Mononuclear cell (primary cell): ENCODE data around the gene ASB17. TPM values are rescaled to one million over a fixed set of nuclear protein-coding genes. Genes with fewer than 3 reads are reported as not detected.
"Not testable (repeated sequence)": the region's sequence is repeated elsewhere in the genome, so short reads cannot be mapped to it uniquely, and the experiment has no call there.

Experiments
- H3K27me3 ChIP-seq: 2 replicates; pipeline ENCODE4 v1.6.0; 2011; ENCODE audit warnings: low read length, control low read depth; ENCODE audit not compliant: insufficient read depth
- H3K4me1 ChIP-seq: 2 replicates; pipeline ENCODE4 v1.5.1; 2011; ENCODE audit warnings: mild to moderate bottlenecking, low read length, control low read depth; ENCODE audit not compliant: insufficient read depth
- H3K4me3 ChIP-seq: 2 replicates; pipeline ENCODE4 v1.5.1; 2011; ENCODE audit warnings: mild to moderate bottlenecking, low read length, moderate library complexity
- H3K9me3 ChIP-seq: 2 replicates; pipeline ENCODE4 v1.5.1; 2011; ENCODE audit warnings: low read depth, mild to moderate bottlenecking, control low read depth, low read length
- total RNA-seq: library from RNA; depleted of rRNA; stranded (reverse); fragments of >200 nt; gene quantifications from one replicate; pipeline ENCODE4 v1.2.3, GENCODE V29; 2012

ASB17 gene, protein sequence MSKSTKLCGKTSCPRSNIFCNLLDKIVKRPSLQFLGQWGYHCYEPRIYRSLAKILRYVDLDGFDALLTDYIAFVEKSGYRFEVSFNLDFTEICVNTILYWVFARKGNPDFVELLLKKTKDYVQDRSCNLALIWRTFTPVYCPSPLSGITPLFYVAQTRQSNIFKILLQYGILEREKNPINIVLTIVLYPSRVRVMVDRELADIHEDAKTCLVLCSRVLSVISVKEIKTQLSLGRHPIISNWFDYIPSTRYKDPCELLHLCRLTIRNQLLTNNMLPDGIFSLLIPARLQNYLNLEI
- total RNA-seq: not detected

GRCh38 chr1:75932304-75932703 is at the start of gene ASB17:
TSS of gene ASB17 (minus strand) at chr1:75932404. CDS start at chr1:75932291, 113 bp downstream.
- no peaks in the 10 kb centered on the region for H3K9me3 ChIP-seq
- no peaks in the 10 kb centered on the region for H3K4me1 ChIP-seq
- no peaks in the 10 kb centered on the region for H3K27me3 ChIP-seq
- H3K4me3 ChIP-seq: no peak within 1 kb of the TSS

- Histone ChIP-seq H3K27me3 (no peaks in the 10 kb centered on the region), H3K9me3 (no peaks in the 10 kb centered on the region), H3K4me1 (no peaks in the 10 kb centered on the region), H3K4me3 (no peak overlapping the region)
Observed at GRCh38 chr1:75980972-75981897, 49.0 kb upstream of the ASB17 start.

DNA sequence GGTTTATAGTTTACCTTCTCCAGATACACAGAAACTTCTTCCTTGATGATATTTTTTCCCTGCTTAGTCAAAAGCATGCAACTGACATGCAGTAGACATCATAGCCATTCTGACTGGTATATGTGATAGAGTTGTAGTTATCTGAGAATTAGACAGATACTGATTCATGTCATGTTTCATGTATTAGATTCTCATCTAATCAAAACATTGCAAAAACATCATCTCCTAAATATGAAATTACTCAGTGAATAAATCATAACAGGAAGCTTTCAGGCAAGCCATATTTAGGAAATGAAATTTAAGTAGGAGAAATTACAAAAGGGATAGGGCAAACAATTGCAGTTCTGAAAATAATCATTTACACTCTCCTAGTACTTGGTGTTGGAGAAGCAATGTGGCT is 38.4 kb upstream of the ASB17 start:
- no peaks in the 10 kb centered on the region for H3K27me3 ChIP-seq
- H3K4me1 ChIP-seq: no peaks in the 10 kb centered on the region
- H3K4me3 ChIP-seq: no peak overlapping the region
- H3K9me3 ChIP-seq: no peaks in the 10 kb centered on the region

DNA sequence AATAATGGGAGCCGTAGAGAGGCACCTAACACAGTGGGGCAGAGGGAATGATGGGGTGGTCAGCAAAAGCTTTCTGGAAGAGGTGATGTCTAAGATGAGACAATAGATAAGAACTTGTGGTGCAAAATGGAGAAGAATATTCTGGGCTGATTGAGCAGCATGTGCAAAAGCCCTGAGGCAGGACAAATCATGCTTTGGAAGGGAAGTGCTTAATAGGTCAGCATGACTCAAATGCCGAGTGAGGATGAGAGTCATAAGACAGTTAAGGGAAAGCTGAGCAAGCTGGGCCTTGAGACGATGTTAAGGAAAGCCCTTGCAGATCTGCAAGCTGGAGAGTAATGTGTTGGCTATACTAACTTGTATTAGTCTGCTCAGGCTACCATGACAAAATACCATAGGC is 37.3 kb upstream of the ASB17 start:
- H3K9me3 ChIP-seq: no peaks in the 10 kb centered on the region
- no peaks in the 10 kb centered on the region for H3K4me1 ChIP-seq
- H3K27me3 ChIP-seq: no peaks in the 10 kb centered on the region
- H3K4me3 ChIP-seq: no peak overlapping the region

DNA sequence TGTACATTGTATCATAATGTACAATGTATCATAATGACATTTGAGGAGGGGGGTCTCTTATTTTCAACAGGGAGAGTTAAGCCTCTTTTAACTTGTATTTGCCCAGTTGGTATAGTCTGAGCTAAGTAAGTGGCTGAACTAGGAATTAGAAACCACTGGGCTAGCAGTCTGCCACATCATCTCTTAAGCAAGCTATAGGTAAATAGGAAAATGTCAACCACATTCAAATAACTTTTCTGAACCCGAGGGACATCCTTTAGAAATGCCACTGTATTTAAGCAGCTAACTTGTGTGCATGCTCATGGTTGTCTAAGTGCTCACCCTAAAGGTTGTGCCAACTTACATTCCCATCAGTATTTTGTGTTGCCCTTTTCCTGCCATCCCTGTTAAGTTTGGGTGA is 35.5 kb upstream of the ASB17 start:
- no peak overlapping the region for H3K4me3 ChIP-seq
- H3K9me3 ChIP-seq: no peaks in the 10 kb centered on the region
- H3K4me1 ChIP-seq: no peaks in the 10 kb centered on the region
- H3K27me3 ChIP-seq: no peaks in the 10 kb centered on the region

GRCh38 chr1:75964760-75965408 is 32.7 kb upstream of the ASB17 start:
- Histone ChIP-seq H3K4me3 (no peak overlapping the region), H3K4me1 (no peaks in the 10 kb centered on the region), H3K27me3 (no peaks in the 10 kb centered on the region), H3K9me3 (peaks cover 3% of the 10 kb centered on the region)

GRCh38 chr1:75964110-75964759 is 32.0 kb upstream of the ASB17 start:
- H3K4me1 ChIP-seq, H3K27me3 ChIP-seq, H3K4me3 ChIP-seq, H3K9me3 ChIP-seq: not testable (repeated sequence)

- Histone ChIP-seq H3K27me3 (no peaks in the 10 kb centered on the region), H3K9me3 (no peaks in the 10 kb centered on the region), H3K4me3 (no peak overlapping the region), H3K4me1 (no peaks in the 10 kb centered on the region)
Observed at GRCh38 chr1:75954586-75954985, 22.4 kb upstream of the ASB17 start.

GRCh38 chr1:75953461-75953860 is 21.3 kb upstream of the ASB17 start:
- H3K4me1 ChIP-seq: no peaks in the 10 kb centered on the region
- no peak overlapping the region for H3K4me3 ChIP-seq
- H3K9me3 ChIP-seq: no peaks in the 10 kb centered on the region
- no peaks in the 10 kb centered on the region for H3K27me3 ChIP-seq

- H3K4me1 ChIP-seq: no peaks in the 10 kb centered on the region
- H3K9me3 ChIP-seq: no peaks in the 10 kb centered on the region
- H3K4me3 ChIP-seq: no peak overlapping the region
- H3K27me3 ChIP-seq: no peaks in the 10 kb centered on the region
Observed at GRCh38 chr1:75952016-75952415, 19.8 kb upstream of the ASB17 start.

GRCh38 chr1:75950176-75950575 is 18.0 kb upstream of the ASB17 start:
- Histone ChIP-seq H3K9me3 (no peaks in the 10 kb centered on the region), H3K27me3 (no peaks in the 10 kb centered on the region), H3K4me3 (no peak overlapping the region), H3K4me1 (no peaks in the 10 kb centered on the region)

DNA sequence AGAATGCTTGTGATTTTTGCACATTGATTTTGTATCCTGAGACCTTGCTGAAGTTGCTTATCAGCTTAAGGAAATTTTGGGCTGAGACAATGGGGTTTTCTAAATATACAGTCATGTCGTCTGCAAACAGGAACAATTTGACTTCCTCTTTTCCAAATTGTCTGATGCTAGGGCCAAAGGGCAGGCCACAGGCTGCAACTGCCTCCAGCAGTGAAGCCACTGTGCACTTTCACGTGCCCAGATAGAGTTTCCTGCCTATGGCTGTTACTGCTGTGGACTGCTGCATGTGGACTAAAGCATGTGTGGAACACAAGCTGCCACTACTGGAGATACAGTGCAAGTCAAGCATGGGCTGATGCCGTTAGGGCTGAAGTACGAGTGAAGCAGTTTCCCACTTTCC is 10.8 kb upstream of the ASB17 start:
- not testable (repeated sequence) for H3K9me3 ChIP-seq, H3K4me1 ChIP-seq, H3K27me3 ChIP-seq, H3K4me3 ChIP-seq

DNA sequence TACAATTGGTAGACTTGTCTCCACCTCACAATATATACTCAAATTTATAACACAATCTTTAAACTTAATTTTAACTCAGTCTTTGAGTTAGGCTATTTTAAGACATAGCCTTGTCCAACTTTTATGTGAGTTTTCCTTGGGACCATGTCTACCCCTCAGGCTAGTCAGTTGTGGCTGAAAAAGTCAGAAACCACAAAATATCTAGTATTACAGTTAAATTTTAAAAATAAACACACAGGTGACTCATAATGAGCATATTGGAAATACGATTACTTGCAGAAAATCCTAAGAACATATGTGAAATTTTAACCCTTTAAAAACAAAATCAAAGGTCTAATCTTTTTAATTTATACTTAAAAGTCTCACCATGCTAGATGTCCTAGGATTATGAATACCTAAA is 4.8 kb upstream of the ASB17 start:
- no peaks in the 10 kb centered on the region for H3K4me1 ChIP-seq
- no peaks in the 10 kb centered on the region for H3K27me3 ChIP-seq
- no peaks in the 10 kb centered on the region for H3K9me3 ChIP-seq
- no peak overlapping the region for H3K4me3 ChIP-seq

GRCh38 chr1:75922698-75923097 is 9.5 kb downstream of the ASB17 start:
- Histone ChIP-seq H3K9me3 (no peaks in the 10 kb centered on the region), H3K4me3 (no peak overlapping the region), H3K4me1 (no peaks in the 10 kb centered on the region), H3K27me3 (no peaks in the 10 kb centered on the region)

DNA sequence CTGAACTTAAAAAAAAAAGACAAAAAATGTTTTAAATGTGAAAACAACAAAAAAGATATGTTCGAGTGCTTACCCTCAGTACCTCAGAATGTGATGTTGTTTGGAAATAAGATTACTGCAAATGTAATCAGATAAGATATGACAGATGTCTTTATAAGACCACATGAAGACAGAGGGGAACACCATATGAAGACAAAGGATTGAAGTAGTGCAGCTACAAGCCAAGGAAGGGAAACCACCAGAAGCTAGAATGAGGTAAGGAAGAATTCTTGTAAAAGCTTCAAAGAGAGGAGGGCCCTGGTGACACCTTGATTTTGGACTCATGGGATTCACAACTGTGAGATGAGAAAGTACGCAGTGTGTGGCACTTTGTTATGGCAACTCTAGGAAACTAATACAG is 15.4 kb downstream of the ASB17 start:
- no peaks in the 10 kb centered on the region for H3K4me1 ChIP-seq
- no peaks in the 10 kb centered on the region for H3K9me3 ChIP-seq
- no peaks in the 10 kb centered on the region for H3K27me3 ChIP-seq
- no peak overlapping the region for H3K4me3 ChIP-seq
